GM12878 (cell line): ENCODE measurements around the gene GINS1. TPM values are rescaled to one million over a fixed set of nuclear protein-coding genes. Genes with fewer than 3 reads are reported as not detected.

Experiments
- ATAC-seq: fragments of 200-7000 bp; cut with Tn5 transposase; 3 replicates; pipeline ENCODE4 v1.9.1; 2020; ENCODE audit warnings: mild to moderate bottlenecking, moderate library complexity
- BruUV-seq: library from RNA; stranded (reverse); fragments of 400-500 nt; replicated peaks from 2 replicates; lab custom pipeline; 2021; lab: Mats Ljungman, UMichigan
- CTCF ChIA-PET: fragments of 300-600 bp; sonication (Branson Sonifier 250); formaldehyde crosslinking; extraction: SDS; loops from one replicate; lab custom pipeline; 2021; ENCODE audit warnings: inconsistent platforms; lab: Yijun Ruan, JAX
- POLR2A ChIA-PET: fragments of 350-600 bp; formaldehyde crosslinking; extraction: SDS; loops from one replicate; lab custom pipeline; 2021; ENCODE audit warnings: inconsistent platforms; lab: Charles Lee
- RAD21 ChIA-PET: fragments of 300-600 bp; sonication (Branson Sonifier 250); formaldehyde crosslinking; loops from one replicate; lab custom pipeline; 2023; ENCODE audit warnings: antibody characterized with exemption; ENCODE audit not compliant: unreplicated experiment; lab: Charles Lee
- SMC1A ChIA-PET: fragments of 300-600 bp; sonication (Branson Sonifier 250); formaldehyde crosslinking; loops from one replicate; lab custom pipeline; 2023; ENCODE audit not compliant: unreplicated experiment, uncharacterized antibody; lab: Charles Lee
- DNase-seq: peaks from one replicate; pipeline ENCODE4 v3.0.0-alpha.2; 2011; ENCODE audit warnings: low read depth, low spot score
- FAIRE-seq: peaks from 3 replicates; lab custom pipeline; 2011; peaks lifted over from hg19 to GRCh38; lab: Jason Lieb, UNC
- H2AFZ ChIP-seq: 2 replicates; pipeline ENCODE4 v1.6.0; 2011; ENCODE audit warnings: low read depth, low read length, control low read depth; ENCODE audit not compliant: control insufficient read depth
- H3K27ac ChIP-seq: 2 replicates; pipeline ENCODE4 v1.5.1; 2011; ENCODE audit warnings: control low read depth; ENCODE audit not compliant: control insufficient read depth, insufficient read depth
- H3K27me3 ChIP-seq, 2 experiments: replicated peaks in 1 of 2; 2 replicates each; pipeline versions ENCODE4 v1.6.0 to v1.6.1; 2011; ENCODE audit warnings: low read length in 1 of 2; ENCODE audit not compliant: control insufficient read depth in 2 of 2, insufficient read depth in 2 of 2
- H3K36me3 ChIP-seq, 2 experiments: 2 replicates each; pipeline ENCODE4 v1.5.1; 2011; ENCODE audit warnings: low read length in 1 of 2; ENCODE audit not compliant: control insufficient read depth in 2 of 2, insufficient read depth in 2 of 2
- H3K4me1 ChIP-seq: 2 replicates; pipeline ENCODE4 v1.6.1; 2011; ENCODE audit warnings: mild to moderate bottlenecking, low read length, moderate library complexity, mixed read lengths; ENCODE audit not compliant: control insufficient read depth, insufficient read depth
- H3K4me2 ChIP-seq: 2 replicates; pipeline ENCODE4 v1.6.0; 2011; ENCODE audit warnings: control low read depth; ENCODE audit not compliant: control insufficient read depth, insufficient read depth
- H3K4me3 ChIP-seq: fragments of 200-600 bp; sonication (generic); 2 replicates; pipeline ENCODE4 v1.5.1; 2016
- H3K79me2 ChIP-seq: 2 replicates; pipeline ENCODE4 v1.6.0; 2011; ENCODE audit warnings: low read length; ENCODE audit not compliant: control insufficient read depth, insufficient read depth
- H3K9ac ChIP-seq: 2 replicates; pipeline ENCODE4 v1.8.0; 2011; ENCODE audit warnings: low read length, control low read depth, mixed read lengths; ENCODE audit not compliant: control insufficient read depth, insufficient read depth
- H3K9me3 ChIP-seq: replicated peaks from 3 replicates; pipeline ENCODE4 v1.5.1; 2011; ENCODE audit warnings: mild to moderate bottlenecking, low read length; ENCODE audit not compliant: control insufficient read depth, insufficient read depth
- H4K20me1 ChIP-seq: 2 replicates; pipeline ENCODE4 v1.6.0; 2011; ENCODE audit not compliant: control insufficient read depth, insufficient read depth
- ASH2L ChIP-seq: fragments of 300-600, 200-600 bp; sonication (generic); IDR thresholded peaks from 2 replicates; pipeline ENCODE4 v1.6.1; 2017; ENCODE audit warnings: low read depth, mild to moderate bottlenecking, borderline replicate concordance
- BCL11A ChIP-seq: IDR thresholded peaks from 2 replicates; pipeline ENCODE4 v1.6.1; 2011; ENCODE audit warnings: low read depth, low read length
- CHD4 ChIP-seq: fragments of 200-600 bp; sonication (generic); IDR thresholded peaks from 2 replicates; pipeline ENCODE4 v1.6.1; 2016; ENCODE audit warnings: mild to moderate bottlenecking
- E2F8 ChIP-seq: fragments of 450-650 bp; IDR thresholded peaks from 2 replicates; pipeline ENCODE4 v1.6.1; 2018; ENCODE audit warnings: mild to moderate bottlenecking, low read depth, moderate library complexity; ENCODE audit not compliant: partially characterized antibody
- ETV6 ChIP-seq, 2 experiments: fragments of 450-650 bp in 1 of 2; IDR thresholded peaks in 1 of 2; conservative IDR thresholded peaks in 1 of 2; 2 replicates each; pipeline ENCODE4 v1.6.1; 2014; ENCODE audit warnings: antibody characterized with exemption in 1 of 2, borderline replicate concordance in 1 of 2, low read depth in 1 of 2, mild to moderate bottlenecking in 1 of 2, moderate library complexity in 1 of 2
- GATAD2B ChIP-seq: fragments of 450-650 bp; conservative IDR thresholded peaks from 2 replicates; pipeline ENCODE4 v1.6.1; 2017; ENCODE audit warnings: low read depth, mild to moderate bottlenecking, moderate library complexity
- IKZF1 ChIP-seq: fragments of 450-650 bp; conservative IDR thresholded peaks from 2 replicates; pipeline ENCODE4 v1.6.1; 2017; ENCODE audit warnings: antibody characterized with exemption, mild to moderate bottlenecking
- KLF5 ChIP-seq: fragments of 450-650 bp; IDR thresholded peaks from 2 replicates; pipeline ENCODE4 v1.6.1; 2014; ENCODE audit warnings: mild to moderate bottlenecking; ENCODE audit not compliant: partially characterized antibody
- NBN ChIP-seq: fragments of 450-650 bp; IDR thresholded peaks from 2 replicates; pipeline ENCODE4 v1.6.1; 2016
- RUNX3 ChIP-seq: IDR thresholded peaks from 2 replicates; pipeline ENCODE4 v1.6.1; 2012; ENCODE audit warnings: low read length, inconsistent platforms
- SIN3A ChIP-seq: IDR thresholded peaks from 2 replicates; pipeline ENCODE4 v1.6.1; 2012; ENCODE audit warnings: low read depth, low read length, improper control_type of control experiment
- SMAD1 ChIP-seq: fragments of 450-650 bp; IDR thresholded peaks from 2 replicates; pipeline ENCODE4 v1.6.1; 2018; ENCODE audit warnings: mild to moderate bottlenecking, low read depth; ENCODE audit not compliant: partially characterized antibody
- TCF3 ChIP-seq: IDR thresholded peaks from 2 replicates; pipeline ENCODE4 v1.6.1; 2012; ENCODE audit warnings: low read depth, mild to moderate bottlenecking, low read length, borderline replicate concordance; ENCODE audit not compliant: insufficient read depth
- ZZZ3 ChIP-seq: IDR thresholded peaks from 2 replicates; pipeline ENCODE4 v1.6.1; 2011; ENCODE audit warnings: low read depth; ENCODE audit not compliant: control insufficient read depth, insufficient read length
- WGBS: methylation state at CpG from one replicate; pipeline ENCODE4 v1.1.6; 2016; ENCODE audit warnings: low lambda C conversion rate; ENCODE audit not compliant: insufficient replicate concordance, insufficient coverage; ENCODE audit errors: missing lambda C conversion rate; 5-methylcytosine and 5-hydroxymethylcytosine counted together
- in situ Hi-C: fragments of 300-500 bp; cut with MboI; formaldehyde crosslinking; loops from 9 replicates; pipeline ENCODE4 v1.14.3; 2018; ENCODE audit warnings: mixed read lengths
- intact Hi-C: fragments of 100-400 bp; cut with micrococcal nuclease; formaldehyde crosslinking; loops from one replicate; pipeline ENCODE4 v1.14.2; 2022; ENCODE audit not compliant: unreplicated experiment
- polyA plus RNA-seq, 11 experiments: library from polyadenylated mRNA; depleted of rRNA in 4 of 11; unstranded in 6 of 11; stranded (reverse) in 5 of 11; fragments of >200 nt; fragmentation: Nextera tagmentation in 4 of 11; fragmentation: Illumina TruSeq in 1 of 11; extraction: Ambion mirVana in 4 of 11; extraction: Trizol in 1 of 11; gene quantifications; 1 replicate in 1 of 11; 2 replicates in 10 of 11; pipeline versions ENCODE4 v1.2.1 to v1.2.3, GENCODE V29; 2011 to 2016; ENCODE audit warnings: inconsistent platforms in 2 of 11, missing spikeins in 2 of 11, low read depth in 1 of 11
- total RNA-seq, 4 experiments: library from RNA; depleted of rRNA in 3 of 4; stranded (reverse); fragments of >200 nt in 3 of 4; fragmentation: Illumina TruSeq in 1 of 4; extraction: Trizol in 1 of 4; gene quantifications; 2 replicates each; pipeline versions ENCODE4 v1.2.1 to v1.2.3, GENCODE V29; 2013 to 2021
- TF ChIP-seq, protein P1 (sequence below), 3 experiments: IDR thresholded peaks in 2 of 3; conservative IDR thresholded peaks in 1 of 3; 2 replicates each; pipeline ENCODE4 v1.5.1; 2011; ENCODE audit warnings: low read depth in 3 of 3, low read length in 3 of 3, mild to moderate bottlenecking in 3 of 3, control low read depth in 2 of 3, moderate library complexity in 2 of 3, inconsistent platforms in 1 of 3, mixed read lengths in 1 of 3; ENCODE audit not compliant: control insufficient read depth in 2 of 3, insufficient read depth in 1 of 3; ENCODE audit errors: extremely low read depth in 1 of 3
- TF ChIP-seq, protein P2 (sequence below): fragments of 450-650 bp; IDR thresholded peaks from 2 replicates; pipeline ENCODE4 v1.6.1; 2017; ENCODE audit warnings: mild to moderate bottlenecking

GINS1 gene
- total and polyA plus RNA-seq, 10 of the 15 experiments (the other 5 are each of a cell fraction or from before 2014, with no cell fraction given): 13.0 to 44.6 (median 30.3) TPM

- no peak overlapping the region for H3K4me3 ChIP-seq
- no peak overlapping the region for H3K4me2 ChIP-seq
- no TSS peak for BruUV-seq
- peaks cover 6% of the 10 kb centered on the region; the same call in 1 of the 2 replicates for H3K4me1 ChIP-seq
- in situ Hi-C loops (no loop called here), intact Hi-C loops (loop anchor here (1.0 to 5.0 kb wide), 5 partner anchors 104 to 403 kb away; partner anchors contain the start of genes ENTPD6 and PYGB)
- H2AFZ ChIP-seq: no peak overlapping the region; the same call in 1 of the 2 replicates
- H3K36me3 ChIP-seq: no peaks in the 10 kb centered on the region
- ChIA-PET SMC1A (interaction anchor here (0.8 to 8.7 kb wide), 22 partner anchors 10 to 405 kb away, joined by 3 to 53 read pairs (median 5); partner anchors contain the start of genes ENTPD6, GINS1 and PYGB), RAD21 (interaction anchor here (1.0 to 4.4 kb wide), 23 partner anchors 9 to 405 kb away, joined by 3 to 59 read pairs (median 5); partner anchors contain the start of genes GINS1 and PYGB), POLR2A (no interaction called here), CTCF (interaction anchor here (0.7 to 6.6 kb wide), 38 partner anchors 10 to 405 kb away, joined by 3 to 95 read pairs (median 4); partner anchors contain the start of genes APMAP and GINS1)
- H4K20me1 ChIP-seq: no peaks in the 10 kb centered on the region
- WGBS: 32% methylated on average over 4 of the region's 4 CpGs
- ATAC-seq (no peak), DNase-seq (no peak), FAIRE-seq (no peak)
- no peak overlapping the region for H3K27ac ChIP-seq
- H3K27me3 ChIP-seq: no peaks in the 10 kb centered on the region
- H3K79me2 ChIP-seq: no peaks in the 10 kb centered on the region
- H3K9me3 ChIP-seq: peaks cover 2% of the 10 kb centered on the region; the same call in 2 of the 3 replicates
- no peak overlapping the region for H3K9ac ChIP-seq
- TF ChIP-seq ETV6 (conservative IDR thresholded peaks at IDR 0.05 in 1 of 2, IDR thresholded peaks at IDR 0.05 in 1 of 2; ENCODE audit: borderline replicate concordance in 1 of 2, low read depth in 1 of 2) (no peak), IKZF1 (no peak), CHD4 (no peak), NBN (no peak), TCF3 (no peak), SIN3A (no peak), GATAD2B (no peak), ZZZ3 (no peak), BCL11A (no peak), E2F8 (no peak), RUNX3 (no peak), ASH2L (no peak), KLF5 (no peak), SMAD1 (no peak)
- TF ChIP-seq, protein P1, sequence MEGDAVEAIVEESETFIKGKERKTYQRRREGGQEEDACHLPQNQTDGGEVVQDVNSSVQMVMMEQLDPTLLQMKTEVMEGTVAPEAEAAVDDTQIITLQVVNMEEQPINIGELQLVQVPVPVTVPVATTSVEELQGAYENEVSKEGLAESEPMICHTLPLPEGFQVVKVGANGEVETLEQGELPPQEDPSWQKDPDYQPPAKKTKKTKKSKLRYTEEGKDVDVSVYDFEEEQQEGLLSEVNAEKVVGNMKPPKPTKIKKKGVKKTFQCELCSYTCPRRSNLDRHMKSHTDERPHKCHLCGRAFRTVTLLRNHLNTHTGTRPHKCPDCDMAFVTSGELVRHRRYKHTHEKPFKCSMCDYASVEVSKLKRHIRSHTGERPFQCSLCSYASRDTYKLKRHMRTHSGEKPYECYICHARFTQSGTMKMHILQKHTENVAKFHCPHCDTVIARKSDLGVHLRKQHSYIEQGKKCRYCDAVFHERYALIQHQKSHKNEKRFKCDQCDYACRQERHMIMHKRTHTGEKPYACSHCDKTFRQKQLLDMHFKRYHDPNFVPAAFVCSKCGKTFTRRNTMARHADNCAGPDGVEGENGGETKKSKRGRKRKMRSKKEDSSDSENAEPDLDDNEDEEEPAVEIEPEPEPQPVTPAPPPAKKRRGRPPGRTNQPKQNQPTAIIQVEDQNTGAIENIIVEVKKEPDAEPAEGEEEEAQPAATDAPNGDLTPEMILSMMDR (IDR thresholded peaks at IDR 0.05 in 2 of 3, conservative IDR thresholded peaks at IDR 0.05 in 1 of 3; ENCODE audit: control insufficient read depth in 2 of 3, extremely low read depth in 1 of 3, insufficient read depth in 1 of 3, low read depth in 3 of 3, low read length in 3 of 3): no peak
- TF ChIP-seq, protein P2, sequence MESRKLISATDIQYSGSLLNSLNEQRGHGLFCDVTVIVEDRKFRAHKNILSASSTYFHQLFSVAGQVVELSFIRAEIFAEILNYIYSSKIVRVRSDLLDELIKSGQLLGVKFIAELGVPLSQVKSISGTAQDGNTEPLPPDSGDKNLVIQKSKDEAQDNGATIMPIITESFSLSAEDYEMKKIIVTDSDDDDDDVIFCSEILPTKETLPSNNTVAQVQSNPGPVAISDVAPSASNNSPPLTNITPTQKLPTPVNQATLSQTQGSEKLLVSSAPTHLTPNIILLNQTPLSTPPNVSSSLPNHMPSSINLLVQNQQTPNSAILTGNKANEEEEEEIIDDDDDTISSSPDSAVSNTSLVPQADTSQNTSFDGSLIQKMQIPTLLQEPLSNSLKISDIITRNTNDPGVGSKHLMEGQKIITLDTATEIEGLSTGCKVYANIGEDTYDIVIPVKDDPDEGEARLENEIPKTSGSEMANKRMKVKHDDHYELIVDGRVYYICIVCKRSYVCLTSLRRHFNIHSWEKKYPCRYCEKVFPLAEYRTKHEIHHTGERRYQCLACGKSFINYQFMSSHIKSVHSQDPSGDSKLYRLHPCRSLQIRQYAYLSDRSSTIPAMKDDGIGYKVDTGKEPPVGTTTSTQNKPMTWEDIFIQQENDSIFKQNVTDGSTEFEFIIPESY: no peak
Observed at GRCh38 chr20:25398376-25399036, 9.0 kb upstream of the GINS1 start.
